22Rv1 (cell line): ENCODE measurements around the gene CLK2.

Experiments
- CTCF ChIP-seq: fragments of 450-650 bp; IDR thresholded peaks from 2 replicates; pipeline ENCODE4 v1.5.1; 2017; ENCODE audit warnings: mild to moderate bottlenecking
- ZFX ChIP-seq: fragments of 450-650 bp; IDR thresholded peaks from 2 replicates; pipeline ENCODE4 v1.6.1; 2017; ENCODE audit warnings: antibody characterized with exemption, borderline replicate concordance

DNA sequence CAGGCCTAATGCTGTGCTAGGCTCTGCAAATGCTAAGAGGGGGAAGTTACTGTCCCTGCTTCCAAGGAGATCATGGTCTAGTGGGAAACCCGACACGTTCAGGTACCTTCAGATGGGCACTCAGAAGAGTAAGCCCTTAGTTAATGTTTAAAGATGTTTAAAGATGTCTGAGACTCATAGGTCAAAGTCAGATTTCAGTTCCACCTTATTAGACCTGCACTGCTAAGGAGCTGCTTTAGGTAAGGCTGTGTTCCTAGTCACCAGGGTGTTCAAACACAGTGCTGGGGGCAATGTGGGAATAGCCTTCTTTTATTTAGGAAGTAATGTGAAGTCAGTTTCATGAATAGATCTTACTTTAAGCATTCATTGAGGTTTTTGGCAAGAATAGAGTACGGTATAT lies 43.6 kb upstream of the CLK2 start:
- TF ChIP-seq CTCF = no peak
- no peak for TF ChIP-seq ZFX
